Activated CD8-positive, alpha-beta memory T cell treated with anti-CD3 and anti-CD28 coated beads, Interleukin-2, amount 50 U/mL, for 48 hours (primary cell): Measurements from ENCODE around the gene EN2.
"Not testable (repeated sequence)": the region's sequence is repeated elsewhere in the genome, so short reads cannot be mapped to it uniquely, and the experiment has no call there.

Experiments used
- DNase-seq: peaks from one replicate; pipeline ENCODE4 v3.0.0-alpha.2; 2020

EN2 gene

DNA sequence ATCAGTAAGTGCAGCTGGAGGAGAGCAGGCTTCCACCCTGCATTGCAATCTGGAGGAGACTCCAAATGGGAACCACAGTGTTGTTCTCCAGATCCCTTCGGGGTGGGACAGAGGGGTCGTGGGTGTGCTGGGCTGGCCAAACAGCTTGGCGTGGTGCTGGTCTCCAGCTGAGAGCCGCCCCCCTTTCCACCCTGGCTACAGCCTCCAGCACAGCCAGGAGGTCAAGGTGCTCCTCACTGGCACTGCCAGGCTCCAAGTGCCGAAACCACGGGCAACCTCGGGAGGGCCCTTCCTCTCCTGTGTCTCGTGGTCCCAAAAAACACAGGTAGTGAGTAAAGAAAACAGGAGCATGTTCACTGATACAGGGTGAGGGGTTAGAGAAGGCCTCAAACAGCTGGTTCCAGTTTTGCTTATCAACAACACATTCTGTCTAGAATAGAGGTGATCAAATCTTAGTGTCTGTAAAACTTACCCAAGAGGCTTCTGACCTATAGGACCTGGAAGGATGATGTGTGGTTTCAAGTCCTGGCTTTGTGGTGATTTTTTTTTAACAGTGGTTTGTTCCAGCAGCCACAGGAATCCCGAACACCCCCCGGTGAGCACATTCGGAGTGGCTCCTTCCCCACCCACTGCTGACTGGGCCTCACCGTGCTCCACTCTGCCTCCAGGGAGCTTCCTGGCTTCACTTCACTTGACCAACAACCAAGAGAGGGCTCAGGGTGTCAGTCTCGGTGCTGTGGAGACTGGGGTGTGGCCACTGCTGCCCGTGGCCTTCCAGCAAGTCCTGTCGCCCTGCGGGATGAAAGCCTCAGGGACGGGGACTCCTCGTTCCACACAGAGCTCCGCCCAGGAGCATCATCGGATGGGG is 31.2 kb upstream of the EN2 start:
- DNase-seq = no peak

DNA sequence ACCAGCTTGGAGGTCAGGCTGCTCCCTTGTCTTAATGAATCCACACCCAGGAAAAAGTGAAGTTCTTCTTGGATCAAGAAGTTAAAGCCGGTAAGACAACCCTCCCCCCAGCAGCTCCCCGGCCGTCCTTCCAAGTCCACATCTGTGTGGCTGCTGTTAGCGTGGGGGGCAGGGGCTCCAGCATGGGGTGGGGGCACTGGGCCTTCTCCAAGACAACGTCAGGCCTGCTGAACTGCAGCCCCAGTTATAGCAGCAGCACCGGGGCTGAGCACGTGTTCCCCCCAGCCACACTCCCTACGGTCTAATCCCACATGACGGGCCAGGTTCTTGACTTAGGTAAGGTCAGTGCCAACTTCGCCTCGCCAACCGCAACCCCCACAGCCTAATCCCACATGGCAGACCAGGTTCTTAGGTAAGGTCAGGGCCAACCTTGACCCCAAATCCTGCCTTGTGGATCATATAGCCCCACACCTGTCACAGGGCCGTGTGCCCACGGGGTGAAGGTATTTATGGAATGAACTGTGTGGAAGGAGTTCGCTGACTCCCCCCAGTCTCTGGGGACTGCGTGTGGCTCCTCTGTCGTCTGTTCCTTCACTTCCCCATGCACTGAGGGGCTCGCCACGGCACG is 30.4 kb upstream of the EN2 start:
- no peak for DNase-seq

DNA sequence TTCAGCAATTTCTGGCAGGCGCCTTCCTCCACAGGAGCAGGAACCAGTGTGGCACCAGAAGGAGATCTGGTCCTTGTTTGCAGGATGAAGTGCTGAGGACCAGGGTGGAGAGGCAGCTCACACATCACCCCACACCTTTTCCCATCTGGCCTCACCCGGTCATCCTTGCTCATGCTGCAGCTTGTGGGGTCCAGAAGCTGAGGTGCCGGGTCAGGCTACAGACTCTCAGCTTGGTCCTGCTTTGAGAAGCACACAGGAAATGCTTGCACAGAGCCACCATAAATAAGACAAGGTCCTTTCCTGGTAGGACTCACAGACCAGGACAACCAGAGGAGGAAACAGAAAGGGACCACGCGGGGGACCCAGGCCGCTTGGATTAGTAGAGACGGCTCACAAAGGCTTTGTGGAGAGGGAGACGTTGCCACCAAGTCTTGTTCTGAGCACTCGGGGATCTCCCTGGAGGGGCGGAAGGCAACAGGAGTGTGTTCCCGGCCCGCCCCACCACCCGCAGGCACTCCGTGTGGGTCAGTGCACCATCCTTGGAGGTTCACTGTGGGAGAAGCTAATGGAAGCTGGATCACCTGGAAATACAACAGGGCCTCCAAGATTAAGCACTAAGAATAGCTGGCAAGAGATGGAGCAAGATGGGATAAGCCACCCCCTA is 29.6 kb upstream of the EN2 start:
- DNase-seq = no peak

DNA sequence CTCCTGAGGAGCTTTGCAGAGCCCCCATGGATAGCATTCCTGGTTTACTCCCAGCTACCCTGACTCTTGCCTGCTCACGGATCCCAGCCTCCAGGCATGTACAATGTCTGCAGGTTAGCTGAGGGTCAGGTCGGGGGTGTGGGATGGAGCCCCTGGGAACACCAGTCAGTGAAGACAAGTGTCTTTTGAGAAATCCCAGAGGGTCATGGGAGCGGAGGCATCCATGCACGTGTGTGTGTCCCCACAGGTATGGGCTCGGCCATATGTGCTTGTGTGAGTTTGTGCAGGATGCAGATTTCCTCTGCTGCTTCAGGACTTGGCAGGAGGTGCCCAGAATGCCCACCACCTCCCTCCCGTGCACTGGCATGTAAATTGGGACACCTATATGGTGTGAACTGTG is 28.3 kb upstream of the EN2 start:
- DNase-seq = no peak

DNA sequence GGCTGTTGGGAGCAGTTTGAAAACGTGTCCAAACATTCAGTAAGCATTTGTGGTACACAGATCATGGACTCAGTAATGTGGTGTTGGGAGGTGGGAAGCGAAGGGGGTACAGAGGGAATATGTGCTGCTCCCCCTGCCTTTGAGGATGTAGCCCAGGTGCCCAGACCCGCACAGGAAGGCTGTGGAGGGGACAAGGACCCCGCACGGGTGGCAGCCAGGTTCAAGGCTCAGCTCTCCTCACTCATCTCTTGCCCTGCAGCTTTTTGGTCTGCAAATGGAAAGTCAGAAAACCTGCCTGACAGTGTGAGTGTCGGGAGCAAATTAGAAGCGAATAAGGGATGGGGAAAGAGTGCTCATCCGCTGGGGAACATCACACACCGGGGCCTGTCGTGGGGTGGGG is 27.3 kb upstream of the EN2 start:
- DNase-seq = no peak

DNA sequence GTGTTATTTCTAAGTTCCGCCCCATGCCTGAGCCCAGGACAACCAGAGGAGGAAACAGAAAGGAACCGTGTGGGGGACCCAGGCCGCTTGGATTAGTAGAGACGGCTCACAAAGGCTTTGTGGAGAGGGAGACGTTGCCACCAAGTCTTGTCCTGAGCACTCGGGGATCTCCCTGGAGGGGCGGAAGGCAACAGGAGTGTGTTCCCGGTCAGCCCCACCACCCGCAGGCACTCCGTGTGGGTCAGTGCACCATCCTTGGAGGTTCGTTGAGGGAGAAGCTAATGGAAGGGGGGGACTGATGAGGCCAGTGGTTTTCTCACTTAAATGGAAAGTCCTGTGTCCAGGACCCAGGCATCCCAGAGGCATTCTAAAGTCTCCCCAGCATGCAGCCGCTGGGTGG is 26.7 kb upstream of the EN2 start:
- no peak for DNase-seq

DNA sequence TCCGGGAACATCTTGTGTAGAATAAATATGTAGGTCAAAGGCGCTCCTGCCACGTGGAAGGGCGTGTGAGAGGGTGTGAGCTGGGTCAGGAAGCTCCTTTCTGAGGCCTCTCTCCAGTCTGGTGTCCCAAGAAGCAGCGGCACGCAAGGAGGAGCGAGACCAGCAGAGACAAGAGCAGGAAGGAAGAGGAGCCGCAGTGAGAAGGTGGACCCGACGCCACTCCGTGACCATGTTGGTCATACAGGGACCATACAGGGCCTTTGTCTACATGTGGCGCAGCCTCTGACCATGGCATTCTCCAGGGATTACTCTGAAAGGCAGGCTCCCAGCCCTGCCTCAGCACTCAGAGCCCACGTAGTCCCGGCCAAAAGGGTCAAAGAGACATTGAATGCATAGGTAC is 26.2 kb upstream of the EN2 start:
- DNase-seq = no peak

DNA sequence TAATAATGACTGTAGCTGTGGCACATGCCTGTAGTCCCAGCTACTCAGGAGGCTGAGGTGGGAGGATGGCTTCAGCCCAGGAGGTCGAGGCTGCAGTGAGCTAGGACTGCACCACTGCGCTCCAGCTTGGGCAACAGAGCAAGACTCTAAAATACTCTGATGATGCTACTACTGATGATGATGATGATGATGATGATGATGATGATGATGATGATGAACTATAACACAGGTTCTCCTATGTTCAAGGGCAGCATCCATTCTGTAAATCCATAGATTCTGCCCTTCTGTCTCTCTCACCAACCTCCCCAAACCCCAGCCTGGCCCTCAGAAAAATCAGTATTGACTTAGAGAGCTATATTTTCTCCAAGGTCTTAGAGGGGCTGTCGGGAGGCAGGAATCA is 22.8 kb upstream of the EN2 start:
- no peak for DNase-seq

DNA sequence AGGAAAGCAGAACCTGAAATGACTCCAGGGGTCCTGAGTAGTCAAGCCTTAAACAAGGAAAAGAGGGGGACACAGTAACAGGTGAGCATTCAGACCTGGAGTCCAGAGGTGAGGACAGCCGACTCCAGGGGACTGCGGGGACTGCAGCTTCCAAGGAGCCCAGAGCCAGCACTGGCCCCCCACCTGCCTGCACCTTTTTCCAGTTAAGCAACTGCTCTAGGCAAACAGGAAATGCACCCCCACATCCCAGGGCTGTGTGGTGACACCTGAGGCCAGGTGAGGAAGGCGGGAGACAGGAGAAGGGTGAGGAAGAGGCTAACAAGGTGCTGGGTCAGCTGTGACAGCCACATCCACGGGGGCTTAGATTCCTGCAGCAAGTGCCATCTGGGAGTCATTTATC is 20.1 kb upstream of the EN2 start:
- DNase-seq = no peak

DNA sequence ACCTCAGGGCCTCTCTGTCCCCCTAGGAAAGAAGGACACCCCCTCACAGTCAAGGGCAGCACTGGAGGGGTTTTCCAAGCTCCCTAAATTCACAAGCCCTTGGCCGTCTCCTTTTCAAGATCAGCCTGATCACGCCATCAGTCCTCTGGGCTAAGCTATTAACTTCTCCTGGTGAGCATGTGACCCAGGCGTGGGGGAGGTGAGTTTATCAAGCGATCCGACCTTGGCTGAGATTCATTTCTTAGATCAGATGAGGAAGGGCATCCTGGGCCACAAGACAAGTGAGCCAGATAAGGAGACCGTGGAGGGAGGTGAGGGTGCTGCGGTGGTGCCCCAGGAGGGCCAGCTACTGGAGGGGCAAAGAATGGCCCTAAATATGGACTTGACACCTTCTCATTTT is 19.2 kb upstream of the EN2 start:
- no peak for DNase-seq

DNA sequence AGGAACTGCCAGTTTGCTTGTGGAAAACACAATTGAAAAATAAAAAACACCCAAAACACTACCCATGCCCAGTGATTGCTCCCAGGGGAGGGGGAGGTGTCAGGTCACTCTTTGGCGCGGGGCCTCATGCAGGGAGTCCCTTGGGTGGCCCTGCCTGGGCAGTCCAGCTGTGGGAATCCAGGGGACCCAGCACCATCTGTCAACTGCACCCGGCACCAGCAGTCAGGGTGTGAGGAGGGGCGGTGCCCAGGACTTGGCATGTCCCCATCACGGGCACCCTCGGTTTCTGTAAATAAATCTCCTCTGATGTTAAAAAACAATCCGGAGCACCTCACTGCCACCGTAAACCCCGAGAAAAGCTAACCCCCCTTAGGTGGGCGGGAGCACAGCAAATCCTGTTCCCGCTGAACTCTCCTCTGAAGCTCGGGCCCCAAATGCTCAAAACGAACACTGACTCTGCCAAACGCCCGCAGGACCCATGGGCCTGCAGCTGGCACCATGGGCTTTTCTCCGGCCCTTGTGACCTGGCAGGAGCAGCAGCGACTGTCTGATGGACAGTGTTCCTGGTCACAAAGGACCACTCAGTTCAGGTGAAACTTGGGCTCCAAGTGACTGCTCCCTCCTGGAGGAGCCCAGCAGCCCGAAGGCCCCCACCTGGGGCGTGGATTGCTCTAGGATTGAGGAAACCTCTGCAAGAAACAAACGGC is 18.5 kb upstream of the EN2 start:
- no peak for DNase-seq

DNA sequence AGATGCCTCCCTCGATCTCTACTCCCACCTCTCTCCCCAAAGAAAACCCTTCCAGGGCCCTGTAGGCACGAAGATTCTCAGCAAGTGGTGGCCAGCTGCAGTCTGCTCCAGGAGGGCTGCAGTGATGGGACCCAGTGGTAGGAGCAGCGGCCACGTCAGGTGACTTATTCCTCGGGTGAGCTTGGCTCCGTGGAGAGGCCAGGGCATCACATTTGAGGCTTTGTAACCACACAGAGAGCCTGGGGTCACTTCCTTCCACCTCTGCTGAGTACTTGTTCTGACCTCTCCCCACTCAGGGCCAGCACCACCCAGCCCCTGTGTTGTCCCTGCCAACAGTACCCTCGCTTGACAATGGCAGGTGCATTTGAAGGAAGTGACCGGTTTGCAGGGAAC is 17.9 kb upstream of the EN2 start:
- DNase-seq = no peak

DNA sequence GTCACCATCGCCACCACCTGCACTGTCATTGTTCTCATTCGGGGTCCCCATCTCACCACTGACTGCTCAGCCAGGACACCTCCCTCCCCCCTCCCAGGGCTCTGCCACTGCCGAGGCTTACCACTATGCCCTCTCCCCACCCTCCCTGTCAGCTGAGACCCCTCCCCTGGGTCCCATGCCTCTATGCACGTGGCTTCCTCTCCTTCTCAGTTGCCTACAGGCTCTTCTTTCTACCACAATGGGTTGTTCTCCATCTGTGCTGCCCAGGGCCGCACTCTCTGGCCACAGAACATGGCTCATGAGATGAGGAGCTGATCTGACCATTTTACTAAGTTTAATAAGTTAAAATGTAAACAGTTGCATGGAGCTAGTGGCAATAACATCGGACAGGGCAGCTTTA is 16.1 kb upstream of the EN2 start:
- DNase-seq = no peak

DNA sequence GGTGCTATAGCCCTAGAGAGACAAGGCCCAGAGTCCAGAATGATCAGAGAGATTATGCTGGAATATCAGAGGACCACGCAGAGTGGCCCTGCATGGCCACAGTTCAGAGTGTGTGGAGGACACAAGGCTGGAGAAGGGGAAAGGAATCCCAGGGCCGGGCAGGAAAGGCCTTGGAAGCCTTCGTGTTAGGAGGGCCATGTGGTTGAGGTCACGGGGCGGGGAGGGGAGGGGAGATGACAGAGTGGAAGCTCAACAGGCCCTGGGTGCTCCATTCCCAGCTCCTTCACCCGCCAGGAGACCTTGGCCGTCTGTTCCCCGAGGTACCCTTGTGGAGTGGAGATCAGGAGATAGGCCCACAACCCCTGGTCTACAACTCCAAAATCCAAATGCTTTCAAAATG is 13.2 kb upstream of the EN2 start:
- no peak for DNase-seq

DNA sequence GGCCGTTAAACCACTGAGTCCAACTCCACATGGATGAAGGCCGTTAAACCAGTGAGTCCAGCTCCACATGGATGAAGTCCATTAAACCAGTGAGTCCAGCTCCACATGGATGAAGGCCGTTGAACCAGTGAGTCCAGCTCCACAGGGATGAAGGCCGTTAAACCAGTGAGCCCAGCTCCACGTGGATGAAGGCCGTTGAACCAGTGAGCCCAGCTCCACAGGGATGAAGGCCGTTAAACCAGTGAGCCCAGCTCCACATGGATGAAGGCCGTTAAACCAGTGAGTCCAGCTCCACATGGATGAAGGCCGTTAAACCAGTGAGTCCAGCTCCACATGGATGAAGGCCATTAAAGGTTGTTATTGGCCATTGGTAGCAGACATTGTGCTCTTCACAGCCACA is 12.3 kb upstream of the EN2 start:
- DNase-seq = not testable (repeated sequence)

DNA sequence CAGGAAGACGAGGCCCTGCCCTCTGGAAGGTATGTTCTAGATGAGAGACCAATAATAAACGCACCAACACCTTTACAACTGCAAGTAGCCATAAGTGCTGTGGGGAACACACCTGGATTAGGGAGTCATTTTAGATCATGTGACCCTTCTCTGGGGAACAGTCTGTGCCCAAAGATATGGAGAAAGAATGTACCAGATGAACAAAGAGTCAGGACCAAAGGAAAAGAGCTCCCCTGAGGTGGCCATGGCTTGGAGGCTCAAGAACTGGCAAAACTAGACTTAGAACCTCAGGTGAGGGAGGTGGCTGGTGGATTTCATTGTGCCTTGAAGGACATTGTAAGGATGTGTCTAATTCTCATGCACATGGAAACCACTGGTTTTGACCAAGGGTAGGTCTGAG is 10.3 kb upstream of the EN2 start:
- no peak for DNase-seq

DNA sequence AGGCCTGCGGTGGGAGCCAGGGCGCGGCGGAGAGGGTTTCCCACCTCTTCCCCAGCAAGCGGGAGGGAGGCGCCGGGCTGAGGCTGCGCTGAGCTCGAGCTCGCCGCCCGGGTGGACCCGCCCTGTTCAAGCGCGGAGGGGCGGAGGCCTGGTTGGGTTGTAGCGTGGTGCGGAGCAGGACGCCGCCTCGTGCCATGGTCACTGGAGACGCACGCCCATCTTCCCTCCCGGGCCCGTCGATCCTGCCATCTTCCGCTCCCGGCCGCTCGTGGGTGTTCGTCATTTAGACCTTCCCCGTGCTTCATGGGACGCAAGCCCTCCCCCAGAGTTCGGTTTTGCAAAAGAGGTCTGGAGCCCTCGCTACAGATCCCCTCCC is 9.3 kb upstream of the EN2 start:
- DNase-seq = no peak

DNA sequence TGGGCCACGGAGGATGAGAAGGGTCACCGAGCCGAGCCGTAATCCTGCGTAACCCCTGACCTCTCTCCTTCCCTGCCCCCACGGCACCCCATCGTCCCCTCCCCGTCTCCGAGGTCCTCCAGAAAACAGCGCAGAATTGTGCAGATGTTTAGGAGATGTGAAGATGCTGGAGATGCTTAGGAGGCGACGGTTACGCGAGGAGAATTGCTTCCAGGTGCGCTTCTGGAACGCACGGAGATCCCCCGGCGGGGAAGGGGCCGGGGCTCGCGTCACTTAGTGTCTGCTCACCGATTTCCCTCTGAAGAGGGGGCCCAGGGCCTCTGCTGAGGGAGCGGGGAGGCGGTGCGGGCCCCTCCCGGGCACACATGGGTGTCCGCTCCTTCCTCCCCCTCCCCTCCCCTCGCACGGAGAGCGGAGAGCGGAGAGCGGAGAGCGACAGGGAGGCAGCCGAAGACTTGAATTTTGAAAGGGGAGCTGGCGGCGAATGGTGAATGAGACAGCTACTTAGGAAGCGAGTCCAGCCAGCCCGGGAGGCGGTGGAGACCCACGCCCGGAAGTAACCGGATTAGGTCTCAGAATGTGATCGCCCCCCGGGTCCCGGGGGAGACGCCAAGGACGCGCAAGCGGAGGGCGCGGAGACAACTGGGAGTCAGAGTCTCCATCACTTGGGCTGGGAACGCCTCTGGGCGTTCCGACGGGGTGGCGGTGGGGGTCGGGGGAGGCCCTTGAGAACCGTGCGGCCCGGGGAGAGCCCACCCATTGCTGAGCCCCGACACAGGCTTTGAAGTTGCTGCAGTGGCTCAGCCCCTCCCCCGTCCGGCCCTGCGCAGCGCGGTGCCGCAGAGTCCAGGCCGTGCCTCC is 8.7 kb upstream of the EN2 start:
- DNase-seq = no peak

DNA sequence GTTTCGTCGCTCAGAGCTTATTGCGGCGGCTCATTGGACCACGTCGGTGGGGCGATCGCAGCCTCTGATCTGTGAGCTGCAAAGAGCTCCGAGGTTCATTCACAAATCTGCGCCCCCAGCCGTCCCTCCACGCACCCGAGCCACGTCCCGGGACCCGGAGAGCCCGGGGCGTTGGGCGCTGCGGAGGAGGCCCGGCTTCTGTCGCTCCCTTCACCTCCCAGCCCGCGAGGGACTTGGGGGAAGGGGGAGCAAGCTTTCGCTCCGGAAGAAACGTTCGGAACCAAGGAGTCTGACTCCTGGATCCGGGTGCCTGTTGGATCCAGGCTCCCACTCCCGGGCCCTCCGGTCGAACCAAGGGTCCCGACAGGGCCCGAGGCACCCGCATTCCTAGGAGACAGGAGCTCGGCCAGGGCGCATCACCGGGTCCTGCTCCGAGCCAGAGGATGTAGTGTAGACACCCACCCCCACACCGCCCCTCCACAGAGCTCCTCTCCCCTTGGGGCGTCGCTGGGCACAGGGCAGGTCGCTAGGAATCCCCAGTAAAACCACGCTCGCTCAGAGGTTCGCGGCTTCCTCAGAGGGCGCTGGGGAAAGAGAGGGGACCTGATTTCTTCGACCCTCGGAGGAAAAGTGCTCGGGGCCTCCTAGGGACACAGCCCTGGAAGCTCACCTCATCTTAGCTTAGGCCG is 7.9 kb upstream of the EN2 start:
- no peak for DNase-seq

DNA sequence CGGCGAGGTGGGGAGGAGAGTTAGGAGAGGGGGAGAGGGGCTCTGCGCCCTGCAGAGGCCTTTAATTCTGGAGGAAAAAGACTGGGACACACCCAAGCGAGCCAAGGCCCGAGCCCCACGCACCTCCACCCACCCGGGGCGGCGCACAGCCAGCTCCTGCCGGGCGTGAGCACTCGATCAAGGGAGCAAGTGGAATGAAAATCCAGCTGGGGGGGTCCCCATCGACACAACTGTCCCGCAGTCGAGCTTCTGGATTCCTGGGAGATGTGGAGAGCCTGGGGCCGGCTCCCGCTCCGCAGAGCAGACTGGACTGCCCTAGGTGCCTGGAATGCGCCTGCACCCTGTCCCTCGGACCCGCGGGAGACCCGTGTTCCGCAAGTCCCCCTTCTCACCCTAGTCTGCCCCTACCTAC is 7.4 kb upstream of the EN2 start:
- no peak for DNase-seq

DNA sequence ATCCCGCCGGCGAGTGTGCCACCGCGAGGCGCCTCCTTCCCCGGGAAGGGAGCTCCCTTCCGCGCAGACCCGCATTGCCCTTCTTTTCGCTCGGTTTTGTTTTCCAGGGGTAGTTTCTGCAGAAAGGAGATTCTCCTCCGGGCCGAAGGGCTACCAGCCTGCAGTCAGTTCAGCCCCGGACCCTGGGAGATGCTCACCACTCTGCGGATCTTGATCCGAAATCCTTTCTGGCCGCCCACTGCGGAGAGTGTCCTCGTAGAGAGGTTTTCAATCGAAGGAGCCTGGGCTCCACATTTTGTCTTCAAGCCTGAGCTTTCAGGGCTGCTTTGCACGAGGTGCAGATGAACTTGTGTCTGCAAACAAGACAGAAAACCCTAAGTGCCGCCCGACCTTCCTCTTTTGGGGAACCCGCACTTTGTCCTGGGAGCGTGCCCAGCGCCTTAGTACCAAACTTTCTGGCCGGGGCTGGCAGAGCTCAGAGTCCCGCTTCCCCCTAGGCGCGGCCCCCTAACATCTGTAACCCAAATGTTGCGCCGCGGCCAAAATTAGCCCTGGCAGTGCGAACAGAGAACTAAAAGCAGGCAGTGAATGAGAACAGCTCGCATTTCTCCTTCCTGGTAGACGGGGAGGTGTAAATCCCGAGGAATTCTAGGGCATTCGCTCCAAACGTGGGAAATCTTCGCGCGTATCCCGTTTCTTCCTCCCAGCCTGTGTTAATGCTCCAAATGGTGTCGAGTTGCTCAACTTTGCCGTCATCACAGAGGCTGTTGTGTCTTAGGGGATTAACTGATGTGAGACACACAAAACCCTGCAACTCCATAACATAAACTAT is 6.7 kb upstream of the EN2 start:
- DNase-seq = no peak
